Cardiac fibroblast (primary cell): Measurements from ENCODE around the gene GIGYF2.

Experiments used
- DNase-seq, 2 donors: peaks; one replicate each; pipeline versions ENCODE4 v3.0.0 to v3.0.0-alpha.2; 2010; ENCODE audit warnings: low read depth in 2 of 2
- H3K4me3 ChIP-seq, 2 donors: replicated peaks in 1 of 2; 1 replicate in 1 of 2; 2 replicates in 1 of 2; pipeline ENCODE4 v1.5.1; 2011; ENCODE audit warnings: low read depth in 2 of 2, low read length in 2 of 2, mild to moderate bottlenecking in 2 of 2, moderate library complexity in 1 of 2
- CTCF ChIP-seq: IDR thresholded peaks from one replicate; pipeline ENCODE4 v1.5.1; 2011; ENCODE audit warnings: low read depth, mild to moderate bottlenecking, low read length, inconsistent platforms

GIGYF2 gene

GRCh38 chr2:232795920-232796319 is 98.8 kb downstream of the GIGYF2 start:
- TF ChIP-seq CTCF = no peak
- no peak for DNase-seq
- no peak overlapping the region for H3K4me3 ChIP-seq

DNA sequence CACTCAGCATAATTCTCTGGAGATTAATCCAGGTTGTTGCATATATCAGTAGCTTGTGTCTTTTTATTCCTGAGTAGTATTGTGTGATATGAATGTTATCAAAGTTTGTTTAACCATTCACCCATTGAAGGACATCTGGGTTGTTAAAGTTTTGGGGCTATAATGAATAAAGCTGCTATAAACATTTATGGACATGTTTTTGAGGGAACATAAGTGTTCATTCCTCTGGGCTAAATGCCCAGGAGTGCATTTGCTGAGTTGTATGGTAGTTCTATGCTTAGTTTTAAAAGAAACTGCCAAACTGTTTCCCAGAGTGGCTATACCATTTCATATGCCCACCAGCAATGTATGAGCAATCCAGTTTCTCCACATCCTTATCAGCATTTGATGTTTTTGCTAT is 101.1 kb downstream of the GIGYF2 start:
- H3K4me3 ChIP-seq = no peak overlapping the region
- no peak for TF ChIP-seq CTCF
- no peak for DNase-seq

DNA sequence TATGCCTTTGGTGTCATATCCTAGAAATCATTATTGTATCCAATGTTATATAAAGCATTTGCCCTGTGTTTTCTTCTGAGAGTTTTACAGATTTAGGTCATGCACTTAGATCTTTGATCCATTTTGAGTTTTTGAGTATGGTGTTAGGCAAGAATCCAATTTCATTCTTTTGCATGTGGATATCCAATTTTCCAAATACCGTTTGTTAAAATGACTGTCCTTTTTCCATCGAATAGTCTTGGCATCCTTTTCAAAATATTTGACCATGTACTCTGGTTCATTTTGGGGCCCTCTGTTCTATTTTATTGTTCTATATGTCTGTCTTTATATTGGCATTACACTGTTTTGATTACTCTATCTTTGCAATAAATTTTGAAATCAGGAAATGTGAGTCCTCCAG is 103.0 kb downstream of the GIGYF2 start:
- TF ChIP-seq CTCF = no peak
- no peak for DNase-seq
- no peak overlapping the region for H3K4me3 ChIP-seq

DNA sequence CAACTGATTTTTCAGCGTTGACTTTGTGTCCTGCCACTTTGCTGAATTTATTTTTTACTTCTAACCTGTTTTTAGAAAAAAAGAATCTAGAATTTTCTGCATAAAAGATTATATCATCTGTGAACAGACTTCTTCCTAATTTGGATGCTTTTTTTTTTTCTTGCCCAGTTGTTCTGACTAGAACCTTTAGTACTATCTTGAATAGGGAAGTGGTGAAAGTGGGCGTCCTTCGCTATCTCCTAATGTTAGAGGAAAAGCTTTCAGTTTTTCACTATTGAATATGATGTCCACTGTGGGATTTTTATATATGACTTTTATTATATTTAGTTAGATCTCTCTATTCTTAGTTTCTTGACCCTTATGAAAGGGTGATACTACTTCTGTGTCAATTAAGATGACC is 105.0 kb downstream of the GIGYF2 start:
- DNase-seq = no peak
- H3K4me3 ChIP-seq = no peak overlapping the region
- TF ChIP-seq CTCF = no peak

DNA sequence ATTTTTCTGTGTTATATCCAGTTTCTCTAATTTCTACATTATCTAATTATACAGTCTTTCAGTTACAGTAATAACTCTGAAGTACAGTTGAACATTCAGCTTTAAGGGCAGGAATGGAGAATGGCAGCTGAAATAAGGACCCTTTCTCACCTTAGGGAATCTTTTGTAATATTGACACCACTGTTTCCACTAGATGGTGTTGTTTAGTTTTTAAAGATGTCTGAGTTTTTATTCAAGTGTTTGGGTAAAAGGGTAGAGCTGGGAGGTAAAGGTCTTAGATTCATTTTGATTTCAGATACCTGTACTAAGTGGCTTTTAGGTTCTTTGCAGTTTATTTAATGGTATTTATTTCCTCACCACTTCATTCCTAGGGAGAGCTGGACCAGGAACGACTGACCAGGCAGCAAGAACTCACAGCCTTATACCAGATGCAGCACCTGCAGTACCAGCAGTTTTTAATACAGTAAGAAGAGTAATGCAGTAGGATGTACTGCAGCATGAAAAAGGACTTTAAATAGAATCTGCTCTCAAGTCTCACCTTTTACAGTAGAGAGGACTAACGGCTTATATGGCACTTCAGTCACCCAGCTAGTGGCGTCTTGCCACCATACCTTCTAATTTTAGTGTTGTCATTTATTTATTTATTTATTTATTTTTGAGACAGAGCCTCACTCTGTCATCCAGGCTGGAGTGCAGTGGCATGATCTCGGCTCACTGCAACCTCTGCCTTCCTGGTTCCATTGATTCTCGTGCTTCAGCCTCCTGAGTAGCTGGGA is 112.4 kb downstream of the GIGYF2 start:
- no peak for TF ChIP-seq CTCF
- no peak overlapping the region for H3K4me3 ChIP-seq
- no peak for DNase-seq

- no peak overlapping the region for H3K4me3 ChIP-seq
- DNase-seq = no peak
- TF ChIP-seq CTCF = no peak
These were observed 113.3 kb downstream of the GIGYF2 start for GRCh38 chr2:232810444-232810843.

- H3K4me3 ChIP-seq = no peak overlapping the region
- TF ChIP-seq CTCF = no peak
- DNase-seq = no peak
These were observed 118.4 kb downstream of the GIGYF2 start for GRCh38 chr2:232815569-232815968.
